RWPE1 (cell line): Measurements from ENCODE around the gene TMEM191C.

Experiments used
- CTCF ChIA-PET: fragments of 350-600 bp; sonication (Branson Sonifier 250); formaldehyde crosslinking; extraction: SDS; loops from one replicate; lab custom pipeline; 2021; lab: Yijun Ruan, JAX
- POLR2A ChIA-PET: fragments of 400-600 bp; formaldehyde crosslinking; extraction: SDS; loops from one replicate; lab custom pipeline; 2020; ENCODE audit warnings: antibody characterized with exemption; ENCODE audit not compliant: low non-redundant PET; lab: Yijun Ruan, JAX
- DNase-seq: peaks from one replicate; pipeline ENCODE4 v3.0.0; 2012; ENCODE audit warnings: low spot score
- H3K27ac ChIP-seq: fragments of 450-650 bp; 2 replicates; pipeline ENCODE4 v1.5.1; 2017
- CTCF ChIP-seq: fragments of 450-650 bp; conservative IDR thresholded peaks from 2 replicates; pipeline ENCODE4 v1.5.1; 2017; ENCODE audit warnings: low read depth, mild to moderate bottlenecking

The TMEM191C gene

DNA sequence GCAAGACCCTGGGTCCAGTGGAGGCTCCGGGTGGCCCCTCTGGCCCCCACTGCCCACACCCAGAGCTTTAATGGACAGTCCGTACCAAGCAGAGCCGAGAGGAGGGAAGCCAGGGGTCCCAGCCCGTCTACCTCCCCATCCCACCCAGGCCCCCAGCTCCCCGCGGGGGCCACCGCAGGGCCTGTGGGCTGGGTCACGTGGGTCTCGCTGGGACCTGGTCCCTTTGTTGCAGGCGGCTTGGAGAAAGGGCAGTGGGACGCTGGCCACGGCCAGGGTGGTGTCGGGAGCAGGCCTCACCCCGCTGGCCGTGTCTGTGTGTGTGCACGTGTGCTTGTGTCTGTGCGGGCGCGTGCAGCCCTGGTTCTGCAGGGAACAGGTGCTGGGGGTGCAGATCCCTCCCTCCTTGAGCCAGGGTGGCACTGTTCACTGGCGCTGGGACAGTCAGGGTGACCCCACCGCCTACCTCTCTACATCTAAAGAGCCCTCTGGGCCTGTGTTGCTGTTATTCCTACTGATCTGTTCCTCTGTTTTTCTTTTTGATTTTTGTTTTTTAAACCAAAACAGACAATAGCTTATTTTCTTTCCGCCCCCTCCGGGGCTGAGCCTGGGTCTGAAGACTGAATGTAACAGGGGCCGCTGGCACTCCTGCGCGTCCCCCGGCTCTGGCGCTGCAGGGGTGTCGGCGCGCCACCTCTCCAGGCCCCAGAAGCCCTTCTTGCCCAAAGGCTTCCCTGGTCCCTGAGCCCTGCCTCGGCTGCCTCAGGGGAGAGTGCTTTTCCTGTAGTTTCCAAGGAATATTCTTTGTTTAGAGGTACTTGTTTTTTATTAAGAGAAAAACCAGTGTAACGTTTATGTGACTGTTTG, 20.1 kb upstream of the TMEM191C start:
- DNase-seq, result no peak
- POLR2A ChIA-PET, result no interaction called here
- TF ChIP-seq CTCF, result no peak
- CTCF ChIA-PET, result no interaction called here
- H3K27ac ChIP-seq, result no peak overlapping the region

DNA sequence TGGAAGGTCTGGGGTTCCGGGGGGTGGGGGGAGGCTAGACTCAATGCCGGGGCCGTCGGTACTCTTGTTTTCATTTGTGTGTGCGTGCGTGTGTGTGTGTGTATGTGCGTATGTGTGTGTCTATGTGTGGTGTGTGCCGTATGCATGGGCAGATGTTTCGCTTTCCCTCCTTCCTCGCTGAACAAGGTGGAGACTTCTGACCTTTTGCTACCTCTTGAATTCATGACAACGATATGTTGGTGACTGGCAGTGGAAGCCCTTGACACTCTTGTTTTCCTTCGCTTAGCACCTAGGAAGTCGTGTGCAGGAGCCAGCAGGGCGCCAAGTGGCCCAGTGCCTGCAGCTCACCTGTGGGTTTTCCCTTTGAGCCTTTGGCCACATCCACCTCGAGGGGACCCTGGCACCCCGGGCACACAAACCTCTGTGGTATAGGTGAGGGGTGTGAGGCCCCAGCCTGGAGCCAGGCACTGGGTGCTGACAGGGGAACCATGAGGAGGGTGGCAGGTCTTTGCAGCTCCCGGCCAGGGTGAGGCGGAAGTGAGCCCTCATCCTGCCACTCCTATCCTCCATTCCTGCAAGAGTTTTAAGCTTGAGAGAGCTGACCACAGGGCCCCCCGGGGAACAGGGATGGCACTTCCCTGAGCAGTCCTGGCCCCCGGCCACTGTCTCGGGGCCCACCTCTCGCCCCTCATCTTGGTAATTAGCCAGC, 19.3 kb upstream of the TMEM191C start:
- no peak for TF ChIP-seq CTCF
- DNase-seq, result no peak
- ChIA-PET POLR2A (no interaction called here), CTCF (no interaction called here)
- no peak overlapping the region for H3K27ac ChIP-seq

DNA sequence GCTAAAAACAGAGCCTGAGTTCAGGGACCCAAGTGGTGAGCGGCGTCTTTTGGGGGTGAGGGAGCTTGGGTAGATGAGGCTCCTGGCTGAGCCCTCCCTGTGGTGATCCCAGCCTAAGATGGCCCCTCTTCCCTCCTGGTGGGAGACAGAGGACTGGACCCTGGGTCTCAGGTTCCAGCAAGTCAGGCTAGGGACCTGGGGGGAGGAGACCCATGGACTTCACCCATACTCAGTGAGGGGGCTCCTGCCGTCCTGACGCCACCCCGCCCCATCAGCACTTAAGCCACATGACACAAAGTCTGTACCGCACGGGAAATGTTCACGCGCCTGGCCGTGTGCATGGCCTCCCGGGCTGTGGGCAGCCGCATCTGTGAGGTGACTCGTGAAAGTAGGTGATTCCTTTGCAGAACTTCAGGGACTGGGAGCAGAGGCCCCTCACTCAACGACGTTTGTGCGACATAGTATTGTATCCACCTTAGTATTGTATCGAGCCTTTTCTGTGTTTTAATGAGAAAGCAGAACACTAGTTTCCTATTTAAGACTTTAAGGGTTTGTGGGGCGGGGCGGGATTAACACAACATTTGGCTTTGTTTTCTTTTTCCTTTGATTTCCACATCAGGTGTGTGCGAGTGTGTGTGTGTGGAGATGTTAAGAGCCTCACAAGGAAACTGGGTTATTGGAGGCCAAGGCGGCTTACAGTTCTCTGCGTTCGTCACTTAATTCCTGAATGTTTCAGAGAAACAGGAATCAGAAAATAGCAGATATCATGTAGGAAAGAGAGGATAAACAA, 18.4 kb upstream of the TMEM191C start:
- CTCF ChIA-PET, result no interaction called here

GRCh38 chr22:21449531-21450319, 17.5 kb upstream of the TMEM191C start:
- DNase-seq, result no peak
- ChIA-PET POLR2A (no interaction called here), CTCF (no interaction called here)
- no peak for TF ChIP-seq CTCF
- no peak overlapping the region for H3K27ac ChIP-seq

More for the DNA sequence above, 18.4 kb upstream of the TMEM191C start:
- H3K27ac ChIP-seq, result no peak overlapping the region
- POLR2A ChIA-PET, result no interaction called here
- TF ChIP-seq CTCF, result no peak
- DNase-seq, result no peak

GRCh38 chr22:21450320-21450831, 16.8 kb upstream of the TMEM191C start:
- ChIA-PET CTCF (no interaction called here), POLR2A (no interaction called here)
- no peak overlapping the region for H3K27ac ChIP-seq
- no peak for DNase-seq
- TF ChIP-seq CTCF, result no peak
